ENCODE data around the gene TIGD1. TPM values are rescaled to one million over a fixed set of nuclear protein-coding genes. Genes with fewer than 3 reads are reported as not detected.

TIGD1 gene
- total RNA-seq, 2 experiments from 2014 or later: 8.7 to 10.4 TPM

DNA sequence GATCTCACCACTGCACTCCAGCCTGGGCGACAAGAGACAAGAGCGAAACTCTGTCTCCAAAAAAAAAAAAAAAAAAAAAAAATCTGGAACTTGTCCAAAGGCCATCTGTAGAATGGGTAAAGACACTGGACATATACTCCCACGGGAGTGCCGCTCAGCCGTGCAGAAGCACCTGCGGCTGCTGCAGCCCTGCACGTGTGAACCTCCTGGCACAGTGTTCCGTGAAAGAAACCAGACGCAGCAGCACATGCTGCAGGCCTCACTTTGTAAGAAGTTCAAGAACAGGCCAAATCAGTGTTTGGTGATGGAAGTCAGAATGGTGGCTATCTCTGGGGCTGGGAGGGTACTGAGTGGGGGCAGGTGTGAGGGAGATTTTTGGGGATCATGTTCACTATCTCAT, 17.9 kb downstream of the TIGD1 start:
- Mint-ChIP-seq H3K9me3 (peaks cover 8% of the 10 kb centered on the region), H3K4me3 (no peak overlapping the region), H3K4me1 (peaks cover 12% of the 10 kb centered on the region), H3K36me3 (ENCODE audit: low read depth) (no peaks in the 10 kb centered on the region), H3K27ac (no peak overlapping the region), H3K27me3 (no peaks in the 10 kb centered on the region)
- ChIA-PET POLR2A (no interaction called here), CTCF (interaction anchor here (1.9 kb wide), 1 partner anchor 14 kb away, joined by 9 read pairs; no protein-coding TSS in a partner anchor)
- DNase-seq: no peak

GRCh38 chr2:232530626-232531260, 19.6 kb downstream of the TIGD1 start:
- no peaks in the 10 kb centered on the region for H3K36me3 Mint-ChIP-seq (ENCODE audit: low read depth)
- POLR2A ChIA-PET: no interaction called here
- DNase-seq: no peak
- no peak overlapping the region for H3K27ac Mint-ChIP-seq
- no peaks in the 10 kb centered on the region for H3K27me3 Mint-ChIP-seq
- CTCF ChIA-PET: interaction anchor here (1.9 kb wide), 1 partner anchor 16 kb away, joined by 9 read pairs; no protein-coding TSS in a partner anchor
- peaks cover 12% of the 10 kb centered on the region for H3K4me1 Mint-ChIP-seq
- H3K4me3 Mint-ChIP-seq: no peak overlapping the region
- no peaks in the 10 kb centered on the region for H3K9me3 Mint-ChIP-seq

- ChIA-PET POLR2A (no interaction called here), CTCF (interaction anchor here (1.9 kb wide), 1 partner anchor 16 kb away, joined by 9 read pairs; no protein-coding TSS in a partner anchor)
- Mint-ChIP-seq H3K27ac (no peak overlapping the region), H3K4me3 (no peak overlapping the region), H3K9me3 (no peaks in the 10 kb centered on the region), H3K36me3 (ENCODE audit: low read depth) (no peaks in the 10 kb centered on the region), H3K27me3 (no peaks in the 10 kb centered on the region), H3K4me1 (peaks cover 12% of the 10 kb centered on the region)
- DNase-seq: no peak
These were observed 20.4 kb downstream of the TIGD1 start for GRCh38 chr2:232529806-232530547.

DNA sequence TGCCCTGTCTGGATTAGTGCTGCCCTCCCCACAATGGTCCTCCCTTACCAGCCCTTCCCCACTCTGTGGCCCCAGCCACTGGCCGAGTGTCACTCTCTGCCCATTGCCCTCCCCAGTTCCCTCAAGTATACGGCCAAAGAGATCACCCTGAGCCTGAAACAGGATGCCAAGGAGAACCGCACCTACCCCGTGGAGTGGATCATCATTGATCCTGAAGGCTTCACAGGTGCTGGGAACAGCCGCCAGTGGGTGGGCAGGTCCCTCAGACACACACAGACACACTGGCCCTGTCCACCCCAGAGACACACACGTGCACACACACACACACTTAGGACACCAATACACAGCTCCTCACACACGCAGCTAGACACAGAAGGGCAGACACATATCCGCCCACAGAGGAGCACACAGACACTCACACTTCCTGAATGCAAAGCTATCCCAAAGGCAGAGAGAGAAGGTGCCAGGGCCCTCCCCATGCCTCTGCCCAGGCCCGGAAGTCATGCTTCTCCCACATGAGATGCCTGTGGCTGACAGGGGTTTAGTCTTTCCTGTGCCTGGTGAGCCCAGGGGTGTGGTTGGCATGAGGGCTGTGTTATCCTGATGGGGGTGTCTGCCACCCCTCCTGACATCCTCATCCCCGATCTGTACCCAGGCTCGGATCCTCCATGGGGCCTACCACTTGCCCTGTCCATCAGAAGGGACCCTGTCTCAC, 21.5 kb downstream of the TIGD1 start:
- Mint-ChIP-seq H3K4me1 (peaks cover 15% of the 10 kb centered on the region), H3K9me3 (no peaks in the 10 kb centered on the region), H3K4me3 (no peak overlapping the region), H3K27me3 (peaks cover 6% of the 10 kb centered on the region), H3K27ac (peak overlapping the region; percentile 22), H3K36me3 (ENCODE audit: low read depth) (no peaks in the 10 kb centered on the region)
- POLR2A ChIA-PET: no interaction called here
- DNase-seq: peak; percentile 15
- CTCF ChIA-PET: no interaction called here

DNA sequence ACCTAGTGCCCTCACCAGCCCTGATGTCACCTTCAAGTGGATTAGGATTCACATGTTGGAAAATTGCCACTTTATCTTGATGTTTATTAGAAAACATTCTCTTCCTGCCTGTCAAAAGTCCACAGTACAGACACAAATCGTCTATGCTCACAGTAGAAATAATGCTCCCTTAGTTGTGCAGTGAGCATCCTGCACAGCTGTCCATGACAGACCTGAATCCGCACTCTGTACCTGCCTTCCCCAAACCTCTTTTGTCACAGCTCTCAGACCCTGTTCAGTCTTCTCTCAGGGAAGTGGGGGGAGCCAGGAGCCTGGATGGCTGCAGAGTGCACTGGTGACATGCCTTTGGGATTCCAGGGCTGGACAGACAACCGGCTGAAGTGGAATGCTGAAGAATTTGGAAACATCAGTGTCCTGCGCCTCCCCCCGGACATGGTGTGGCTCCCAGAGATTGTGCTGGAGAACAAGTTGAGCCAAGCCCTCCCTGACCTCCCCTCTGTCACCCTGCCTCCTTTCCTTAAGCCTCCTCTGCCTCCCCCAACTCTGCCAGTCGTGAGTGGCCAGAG, 22.4 kb downstream of the TIGD1 start:
- Mint-ChIP-seq H3K27me3 (peaks cover 10% of the 10 kb centered on the region), H3K4me3 (no peak overlapping the region), H3K4me1 (peaks cover 18% of the 10 kb centered on the region), H3K9me3 (no peaks in the 10 kb centered on the region), H3K36me3 (ENCODE audit: low read depth) (no peaks in the 10 kb centered on the region), H3K27ac (no peak overlapping the region)
- DNase-seq: no peak
- ChIA-PET CTCF (no interaction called here), POLR2A (no interaction called here)

DNA sequence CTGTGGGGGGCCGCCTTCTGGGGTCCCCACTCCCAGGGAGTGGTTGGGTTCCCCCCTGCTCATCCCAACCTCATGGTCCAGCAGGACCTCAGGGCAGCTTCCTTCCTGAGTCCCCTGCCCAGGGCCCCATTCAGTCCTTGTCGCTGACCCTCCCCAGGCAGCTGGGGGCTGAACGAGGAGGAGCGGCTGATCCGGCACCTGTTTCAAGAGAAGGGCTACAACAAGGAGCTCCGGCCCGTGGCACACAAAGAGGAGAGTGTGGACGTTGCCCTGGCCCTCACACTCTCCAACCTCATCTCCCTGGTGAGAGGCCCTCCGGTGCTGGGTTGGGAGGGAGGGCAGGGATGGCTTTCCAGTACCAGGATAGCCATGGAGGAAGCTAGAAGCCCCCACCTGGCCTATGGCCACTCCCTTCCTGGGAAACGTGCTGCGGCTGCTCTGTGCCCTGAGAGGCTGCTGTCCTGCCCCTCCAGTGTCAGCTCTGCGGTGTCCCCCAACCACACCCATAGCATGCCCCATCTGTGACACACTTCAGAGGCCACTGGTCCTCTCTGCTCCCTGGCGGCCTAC, 23.9 kb downstream of the TIGD1 start:
- ChIA-PET CTCF (interaction anchor here (0.5 to 1.0 kb wide), 4 partner anchors 10 to 651 kb away, joined by 3 read pairs; partner anchors contain the start of gene INPP5D), POLR2A (no interaction called here)
- Mint-ChIP-seq H3K36me3 (ENCODE audit: low read depth) (no peaks in the 10 kb centered on the region), H3K27ac (peak overlapping the region; percentile 19), H3K9me3 (no peaks in the 10 kb centered on the region), H3K4me3 (no peak overlapping the region), H3K27me3 (peaks cover 15% of the 10 kb centered on the region), H3K4me1 (peaks cover 19% of the 10 kb centered on the region)
- DNase-seq: no peak

- POLR2A ChIA-PET: no interaction called here
- Mint-ChIP-seq H3K4me1 (peaks cover 20% of the 10 kb centered on the region), H3K36me3 (ENCODE audit: low read depth) (no peaks in the 10 kb centered on the region), H3K9me3 (no peaks in the 10 kb centered on the region), H3K27ac (peak within 1 kb of the TSS; percentile 19), H3K27me3 (peaks cover 17% of the 10 kb centered on the region), H3K4me3 (no peak within 1 kb of the TSS)
- no peak for DNase-seq
- CTCF ChIA-PET: interaction anchor here (0.5 to 1.0 kb wide), 3 partner anchors 9 to 650 kb away, joined by 3 read pairs; no protein-coding TSS in a partner anchor
These were observed 24.5 kb downstream of the TIGD1 start, which contains the start of gene CHRND for GRCh38 chr2:232525791-232526371. Gene CHRND (plus strand): TSS chr2:232526160. CDS start chr2:232526216, 56 bp downstream.

- H3K36me3 Mint-ChIP-seq (ENCODE audit: low read depth): no peaks in the 10 kb centered on the region
- H3K27me3 Mint-ChIP-seq: peaks cover 17% of the 10 kb centered on the region
- POLR2A ChIA-PET: no interaction called here
- no peak overlapping the region for H3K4me3 Mint-ChIP-seq
- no peak overlapping the region for H3K27ac Mint-ChIP-seq
- no peak for DNase-seq
- no peaks in the 10 kb centered on the region for H3K9me3 Mint-ChIP-seq
- CTCF ChIA-PET: no interaction called here
- peaks cover 20% of the 10 kb centered on the region for H3K4me1 Mint-ChIP-seq
These were observed 25.2 kb downstream of the TIGD1 start for GRCh38 chr2:232525199-232525598.

DNA sequence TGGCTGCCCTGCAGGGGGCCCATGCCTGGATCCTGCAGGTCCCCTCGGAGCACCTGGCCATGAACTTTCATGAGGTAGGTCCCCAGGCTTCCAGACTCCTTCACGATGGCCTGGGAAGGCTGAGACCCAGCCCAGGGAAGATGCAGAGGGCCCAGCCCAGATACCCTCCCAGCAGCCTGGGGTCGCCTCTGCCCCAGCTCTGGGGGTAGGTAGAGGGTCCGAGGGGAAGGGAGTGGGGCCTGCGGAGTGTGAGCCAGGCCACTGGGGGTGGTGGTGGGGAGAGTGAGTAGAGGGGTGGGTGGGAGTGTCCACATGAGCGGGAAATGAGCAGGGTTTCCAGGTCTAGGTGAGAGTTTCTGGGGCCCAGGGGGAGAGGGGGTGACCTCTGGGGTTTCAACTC, 25.6 kb downstream of the TIGD1 start:
- CTCF ChIA-PET: interaction anchor here (1.3 kb wide), 1 partner anchor 9 kb away, joined by 3 read pairs; no protein-coding TSS in a partner anchor
- POLR2A ChIA-PET: no interaction called here
- H3K9me3 Mint-ChIP-seq: no peaks in the 10 kb centered on the region
- H3K4me1 Mint-ChIP-seq: peaks cover 20% of the 10 kb centered on the region
- H3K4me3 Mint-ChIP-seq: no peak overlapping the region
- no peak overlapping the region for H3K27ac Mint-ChIP-seq
- peaks cover 17% of the 10 kb centered on the region for H3K27me3 Mint-ChIP-seq
- DNase-seq: no peak
- no peaks in the 10 kb centered on the region for H3K36me3 Mint-ChIP-seq (ENCODE audit: low read depth)

- Mint-ChIP-seq H3K27ac (no peak overlapping the region), H3K36me3 (ENCODE audit: low read depth) (no peaks in the 10 kb centered on the region), H3K27me3 (peaks cover 17% of the 10 kb centered on the region), H3K9me3 (no peaks in the 10 kb centered on the region), H3K4me1 (peaks cover 16% of the 10 kb centered on the region), H3K4me3 (no peak overlapping the region)
- POLR2A ChIA-PET: no interaction called here
- DNase-seq: peak; percentile 23
- CTCF ChIA-PET: interaction anchor here (1.1 to 1.3 kb wide), 2 partner anchors 8 to 24 kb away, joined by 3 read pairs; no protein-coding TSS in a partner anchor
These were observed 26.4 kb downstream of the TIGD1 start for GRCh38 chr2:232523682-232524597.

DNA sequence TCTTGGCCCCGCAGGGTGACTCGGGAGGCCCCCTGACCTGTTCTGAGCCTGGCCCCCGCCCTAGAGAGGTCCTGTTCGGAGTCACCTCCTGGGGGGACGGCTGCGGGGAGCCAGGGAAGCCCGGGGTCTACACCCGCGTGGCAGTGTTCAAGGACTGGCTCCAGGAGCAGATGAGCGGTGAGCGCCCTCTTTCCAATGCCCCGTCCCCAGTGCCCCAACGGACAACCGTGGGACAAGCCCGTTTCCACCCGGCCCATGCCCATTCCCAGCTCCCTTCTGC, 27.0 kb downstream of the TIGD1 start:
- peaks cover 10% of the 10 kb centered on the region for H3K4me1 Mint-ChIP-seq
- no peaks in the 10 kb centered on the region for H3K9me3 Mint-ChIP-seq
- ChIA-PET CTCF (interaction anchor here (1.1 kb wide), 1 partner anchor 23 kb away, joined by 3 read pairs; no protein-coding TSS in a partner anchor), POLR2A (no interaction called here)
- no peak overlapping the region for H3K27ac Mint-ChIP-seq
- no peak overlapping the region for H3K4me3 Mint-ChIP-seq
- H3K27me3 Mint-ChIP-seq: peaks cover 17% of the 10 kb centered on the region
- no peak for DNase-seq
- H3K36me3 Mint-ChIP-seq (ENCODE audit: low read depth): no peaks in the 10 kb centered on the region
